Psoas muscle (tissue), 8 donors: ENCODE data around the gene SH3BP4. TPM values are rescaled to one million over a fixed set of nuclear protein-coding genes. Genes with fewer than 3 reads are reported as not detected.

ENCODE experiments used
- ATAC-seq, 4 donors: fragments of 200-7000 bp; cut with Tn5 transposase; one replicate each; pipeline ENCODE4 v1.9.1; 2020; ENCODE audit warnings: moderate library complexity in 3 of 4, mild to moderate bottlenecking in 2 of 4
- DNase-seq, 2 donors: peaks; one replicate each; pipeline ENCODE4 v3.0.0-alpha.2; 2020
- H3K27ac ChIP-seq: fragments of 200-600 bp; one replicate; pipeline ENCODE4 v1.8.0; 2022
- H3K27me3 ChIP-seq, 3 donors: fragments of 200-600 bp in 1 of 3; one replicate each; pipeline versions ENCODE4 v1.6.1 to v1.8.0; 2013 to 2022; ENCODE audit warnings: low read length in 2 of 3, mild to moderate bottlenecking in 2 of 3, moderate library complexity in 1 of 3; ENCODE audit not compliant: insufficient read depth in 3 of 3
- H3K36me3 ChIP-seq, 2 donors: fragments of 200-600 bp in 1 of 2; one replicate each; pipeline versions ENCODE4 v1.6.1 to v1.8.0; 2013 to 2022; ENCODE audit warnings: low read depth in 1 of 2, mild to moderate bottlenecking in 1 of 2, moderate library complexity in 1 of 2; ENCODE audit not compliant: insufficient read depth in 1 of 2
- H3K4me1 ChIP-seq: fragments of 200-600 bp; one replicate; pipeline ENCODE4 v1.8.0; 2022
- H3K4me3 ChIP-seq: fragments of 200-600 bp; one replicate; pipeline ENCODE4 v1.8.0; 2022; ENCODE audit warnings: mild to moderate bottlenecking
- H3K9me3 ChIP-seq: fragments of 200-600 bp; one replicate; pipeline ENCODE4 v1.8.0; 2022
- CTCF ChIP-seq: fragments of 200-600 bp; IDR thresholded peaks from one replicate; pipeline ENCODE4 v1.8.0; 2022; ENCODE audit warnings: antibody characterized with exemption
- WGBS, 3 donors: extraction: QIAGEN DNeasy Blood & Tissue Kit; methylation state at CpG; one replicate each; pipeline versions ENCODE4 v1.1.6 to v1.1.7; 2013; 5-methylcytosine and 5-hydroxymethylcytosine counted together
- intact Hi-C, 2 donors: fragments of 100-400 bp; cut with DNase I; formaldehyde crosslinking; loops; one replicate each; pipeline versions ENCODE4 v1.11.0 to v1.14.2; 2022
- polyA plus RNA-seq, 3 donors: library from polyadenylated mRNA; stranded (reverse); fragments of 200-250 nt; gene quantifications; one replicate each; pipeline ENCODE4 v1.2.3, GENCODE V29; 2013
- total RNA-seq, 4 donors: library from RNA; stranded (reverse); fragmentation: NEBNext Ultra II Directional in 2 of 4; extraction: Animal tissue kit (Norgen Biotek cat#: 25700) in 2 of 4; gene quantifications; one replicate each; pipeline versions ENCODE4 v1.2.1 to v1.2.4, GENCODE V29; 2021 to 2023
- donor health status: healthy with polysubstance abuse.
- donor health status: DM: no; HTN: no; CAD: no; lungs with moderate emphysema.
- donor health status: Bipolar disorder and iron deficiency.
- donor health status: healthy.
- donor health status: DM: yes; HTN: yes; CAD: no.
- donor health status: DM: no; HTN: no; CAD: no.
- donor health status: DM: no; HTN: no; CAD: no.
- donor health status: DM: yes; HTN: yes; CAD: no.

SH3BP4 gene
- total and polyA plus RNA-seq, 7 donors: 3.0 to 14.9 (median 9.4) TPM

DNA sequence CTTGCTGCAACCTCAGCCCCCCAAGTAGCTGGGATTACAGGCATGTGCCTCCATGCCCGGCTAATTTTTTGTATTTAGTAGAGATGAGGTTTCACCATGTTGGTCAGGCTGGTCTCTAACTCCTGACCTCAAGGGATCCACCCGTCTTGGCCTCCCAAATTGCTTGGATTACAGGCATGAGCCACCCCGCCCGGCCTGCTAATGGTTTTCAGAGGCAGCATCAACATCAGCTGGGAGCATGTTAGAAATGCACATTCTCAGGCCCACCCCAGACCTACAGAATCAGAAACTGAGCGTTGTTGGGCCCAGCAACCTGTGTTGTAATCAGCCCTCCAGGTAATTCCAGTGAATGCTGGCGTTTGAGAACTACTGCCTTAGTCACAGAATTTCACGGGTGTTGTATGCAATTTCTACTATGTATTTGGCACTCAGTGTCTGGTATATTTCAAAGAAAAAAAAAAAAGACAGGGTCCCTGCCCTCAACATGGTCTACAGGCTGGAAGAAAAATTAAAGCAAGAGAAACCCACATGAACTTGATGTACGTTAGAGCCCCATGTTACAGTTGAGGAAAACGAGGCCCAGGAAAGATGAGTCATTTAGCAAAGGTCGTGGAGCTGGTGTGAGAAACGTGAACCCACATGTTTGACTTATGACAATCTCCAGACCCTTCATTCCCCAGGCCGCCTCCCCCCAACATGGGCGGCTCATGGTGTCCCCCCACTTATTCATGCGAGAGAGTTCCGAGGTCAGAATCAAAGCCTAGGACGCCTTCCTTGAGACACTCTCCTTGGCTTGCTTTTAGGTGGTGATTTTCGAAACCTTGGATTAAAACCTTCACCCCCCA is 35.3 kb downstream of the SH3BP4 start:
- Histone ChIP-seq H3K9me3 (no peaks in the 10 kb centered on the region), H3K4me3 (no peak overlapping the region), H3K4me1 (peaks cover 5% of the 10 kb centered on the region), H3K27me3 (no peaks in the 10 kb centered on the region), H3K36me3 (no peaks in the 10 kb centered on the region), H3K27ac (no peak overlapping the region)
- ATAC-seq (no peak), DNase-seq (peak in 1 of 2 donors; percentile 15)
- TF ChIP-seq CTCF: no peak
- intact Hi-C loops: no loop called here
- 95 to 96% (median 95%) methylated on average over 17 of the region's 17 CpGs for WGBS, 3 donors

DNA sequence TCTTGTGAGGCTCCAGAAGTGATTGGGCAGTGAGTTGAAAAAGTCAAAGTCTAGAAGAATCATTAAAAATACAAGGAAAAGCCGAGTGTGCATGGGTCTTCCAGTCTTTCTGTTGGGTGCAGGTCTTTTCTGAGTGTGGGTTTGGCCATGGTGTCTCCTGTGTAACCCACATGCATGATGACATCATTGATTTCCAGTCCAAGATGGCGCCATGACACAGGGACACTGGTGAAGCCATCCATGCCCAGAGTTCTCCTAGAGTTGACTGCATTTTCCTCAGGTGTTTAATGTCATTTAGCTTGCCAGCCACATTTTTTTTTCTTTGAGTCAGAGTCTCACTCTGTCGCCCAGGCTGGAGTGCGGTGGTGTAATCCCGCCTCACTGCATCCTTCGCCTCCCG is 35.9 kb downstream of the SH3BP4 start:
- intact Hi-C loops: no loop called here
- Histone ChIP-seq H3K9me3 (no peaks in the 10 kb centered on the region), H3K27me3 (no peaks in the 10 kb centered on the region), H3K4me1 (peaks cover 5% of the 10 kb centered on the region), H3K4me3 (no peak overlapping the region), H3K27ac (no peak overlapping the region), H3K36me3 (no peaks in the 10 kb centered on the region)
- DNase-seq (peak in 1 of 2 donors; percentile 9), ATAC-seq (no peak)
- WGBS, 3 donors: 95 to 100% (median 98%) methylated on average over 7 of the region's 7 CpGs
- no peak for TF ChIP-seq CTCF

- no peak for ATAC-seq
- H3K36me3 ChIP-seq: no peaks in the 10 kb centered on the region
- intact Hi-C loops: no loop called here
- TF ChIP-seq CTCF: no peak
- 93 to 96% (median 96%) methylated on average over 14 of the region's 14 CpGs for whole genome bisulfite sequencing, 3 donors
- H3K27me3 ChIP-seq: no peaks in the 10 kb centered on the region
- H3K9me3 ChIP-seq: no peaks in the 10 kb centered on the region
- no peak overlapping the region for H3K27ac ChIP-seq
- DNase-seq: peak in 1 of 2 donors; percentile 25
- H3K4me1 ChIP-seq: peaks cover 5% of the 10 kb centered on the region
- no peak overlapping the region for H3K4me3 ChIP-seq
Observed at GRCh38 chr2:234988491-234988890, 36.7 kb downstream of the SH3BP4 start.

- 17 to 41% (median 25%) methylated on average over 13 of the region's 13 CpGs for WGBS, 3 donors
- peaks cover 5% of the 10 kb centered on the region for H3K4me1 ChIP-seq
- peak in 3 of 4 donors; percentile 40 to 51 (median 46) for ATAC-seq
- H3K9me3 ChIP-seq: no peaks in the 10 kb centered on the region
- H3K27me3 ChIP-seq: no peaks in the 10 kb centered on the region
- no peaks in the 10 kb centered on the region for H3K36me3 ChIP-seq
- DNase-seq: peak; percentile 78 to 85
- TF ChIP-seq CTCF: no peak
- intact Hi-C loops: no loop called here
- no peak overlapping the region for H3K4me3 ChIP-seq
- no peak overlapping the region for H3K27ac ChIP-seq
Observed at GRCh38 chr2:234989183-234989701, 37.4 kb downstream of the SH3BP4 start.
